HG02852 (cell line): ENCODE results near the gene NUP107.

Source experiments
- ATAC-seq: cut with Tn5 transposase; IDR thresholded peaks from one replicate; pipeline ENCODE4 v1.9.1; 2021; ENCODE audit warnings: mild to moderate bottlenecking, moderate library complexity; ENCODE audit not compliant: unreplicated experiment

NUP107 gene

DNA sequence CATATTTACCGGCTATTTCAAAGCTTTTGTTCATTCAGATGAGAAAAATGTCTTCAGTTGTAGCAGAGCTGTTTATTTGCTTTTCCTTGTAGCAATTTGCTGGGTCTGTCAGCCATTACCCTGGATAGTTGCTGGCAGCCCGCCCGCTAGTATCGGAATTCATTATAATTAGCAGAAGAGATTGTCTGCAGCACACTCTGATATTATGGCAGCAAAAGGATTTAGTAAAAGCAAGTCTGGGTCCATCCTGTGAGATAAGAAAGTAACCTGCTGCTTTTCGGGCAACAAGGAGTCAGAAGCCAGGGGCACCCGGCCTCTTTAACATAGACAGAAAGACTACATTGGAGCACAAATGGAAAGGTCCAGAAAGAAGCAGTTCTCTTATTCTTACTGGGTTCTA is 53.1 kb downstream of the NUP107 start:
- ATAC-seq = no peak

DNA sequence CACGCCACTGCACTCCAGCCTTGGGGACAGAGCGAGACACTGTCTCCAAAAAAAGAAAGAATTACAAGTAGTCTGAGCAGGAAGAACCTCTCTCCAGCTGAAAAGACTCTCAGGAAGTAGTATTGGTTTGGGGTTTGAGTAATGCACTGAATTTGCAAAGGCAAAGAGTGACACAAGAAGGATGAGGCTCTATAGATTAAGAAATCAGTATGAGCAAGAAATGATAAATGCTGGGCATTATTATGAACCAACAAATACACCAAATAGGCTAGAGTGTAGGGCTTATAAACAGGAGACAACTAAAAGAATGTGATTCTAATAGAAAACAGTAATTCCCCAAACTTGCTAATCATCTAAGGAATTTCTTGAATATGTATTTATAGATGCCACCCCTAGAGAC is 56.6 kb downstream of the NUP107 start:
- no peak for ATAC-seq

- no peak for ATAC-seq
Observed at GRCh38 chr12:68745376-68745903, 58.7 kb downstream of the NUP107 start.

DNA sequence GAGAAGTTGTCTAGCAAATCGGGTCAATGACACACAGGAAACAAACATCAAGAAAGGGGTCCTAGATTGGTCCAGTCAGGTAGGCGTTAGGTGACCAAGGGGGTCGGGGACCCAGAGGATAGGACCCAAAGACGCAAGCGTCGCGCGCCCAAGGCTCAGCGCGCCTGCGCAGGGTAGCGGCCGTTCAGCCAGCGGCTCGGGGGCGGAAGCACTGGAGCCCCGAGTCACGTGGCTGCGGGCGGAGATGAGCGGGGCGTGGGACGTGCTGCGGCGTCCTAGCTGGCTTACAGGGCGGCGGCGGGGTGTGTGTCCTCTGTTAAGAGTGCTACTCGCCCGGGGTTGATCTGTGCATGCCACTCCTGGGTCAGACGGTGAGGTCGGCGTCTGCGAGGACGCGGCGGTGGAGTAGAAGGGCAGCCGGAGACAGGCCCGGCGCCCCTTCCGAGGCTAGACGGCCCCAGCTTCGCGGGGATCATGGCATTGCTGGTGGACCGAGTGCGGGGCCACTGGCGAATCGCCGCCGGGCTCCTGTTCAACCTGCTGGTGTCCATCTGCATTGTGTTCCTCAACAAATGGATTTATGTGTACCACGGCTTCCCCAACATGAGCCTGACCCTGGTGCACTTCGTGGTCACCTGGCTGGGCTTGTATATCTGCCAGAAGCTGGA is 59.3 kb downstream of the NUP107 start, which contains the start of gene SLC35E3:
TSS of gene SLC35E3 (plus strand) at position 273 of the 668 bp plus-strand sequence. CDS start at position 475, 202 bp downstream.
- peak; percentile 96 for ATAC-seq

DNA sequence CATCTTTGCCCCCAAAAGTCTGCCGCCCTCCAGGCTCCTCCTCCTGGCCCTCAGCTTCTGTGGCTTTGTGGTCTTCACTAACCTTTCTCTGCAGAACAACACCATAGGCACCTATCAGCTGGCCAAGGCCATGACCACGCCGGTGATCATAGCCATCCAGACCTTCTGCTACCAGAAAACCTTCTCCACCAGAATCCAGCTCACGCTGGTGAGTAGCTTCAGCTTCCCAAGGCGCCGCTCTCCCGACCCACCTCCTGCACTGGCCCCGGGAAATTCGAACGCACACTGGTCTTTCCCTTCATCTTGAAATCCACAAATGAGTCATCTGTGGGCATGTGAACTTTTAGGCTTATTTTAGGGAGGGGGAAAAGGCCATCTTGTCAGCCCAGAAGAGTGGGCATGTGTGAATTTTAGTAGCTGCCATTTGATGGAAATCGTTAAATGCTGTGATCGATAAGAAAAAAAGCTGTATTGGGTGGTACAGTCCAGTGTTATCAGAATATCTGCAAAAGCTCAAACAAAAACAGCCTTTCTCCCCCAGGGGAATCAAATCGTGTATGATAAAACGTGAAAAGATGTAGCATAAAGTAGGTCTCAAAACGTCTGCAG is 59.9 kb downstream of the NUP107 start:
- ATAC-seq = peak; percentile 38

- ATAC-seq = no peak
Observed at GRCh38 chr12:68749443-68749842, 62.7 kb downstream of the NUP107 start.

DNA sequence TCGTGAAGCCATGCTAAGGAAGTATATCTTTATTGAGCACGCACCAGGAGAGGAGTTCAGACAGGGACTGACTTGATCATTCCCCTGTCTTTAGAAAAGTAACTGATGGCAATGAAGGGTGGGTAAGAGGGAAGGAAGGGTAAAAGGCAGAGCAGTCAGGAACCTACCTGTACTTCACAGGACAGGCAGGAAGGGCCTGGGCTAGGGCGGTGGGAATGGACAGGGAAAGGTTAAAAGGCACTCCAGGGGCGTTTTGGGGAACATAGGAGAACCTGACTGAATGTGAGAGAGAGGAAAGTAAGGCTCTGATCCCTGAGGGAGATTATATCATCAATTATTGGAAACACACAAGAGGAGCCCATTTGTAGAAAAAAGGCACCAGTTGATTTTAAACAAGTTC is 63.1 kb downstream of the NUP107 start:
- no peak for ATAC-seq

DNA sequence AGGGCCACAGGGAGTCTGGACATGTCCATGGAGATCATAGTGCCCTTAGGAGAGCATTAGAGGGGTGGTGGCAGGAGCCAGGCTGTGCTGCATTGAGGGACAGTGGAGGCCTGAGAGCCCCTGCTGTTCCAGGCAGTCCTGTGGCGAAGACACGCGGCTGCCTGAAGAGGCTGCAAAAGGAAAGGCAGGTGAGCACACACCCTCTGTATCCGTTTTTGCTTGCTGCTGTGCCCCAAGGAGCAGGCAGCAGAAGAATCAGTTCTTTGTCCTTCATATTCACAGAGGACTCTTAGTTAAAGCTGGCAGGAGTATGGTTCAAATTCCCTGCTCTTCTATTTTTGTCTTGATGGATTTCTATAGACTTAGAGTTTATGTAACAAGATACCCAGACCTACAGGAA is 63.7 kb downstream of the NUP107 start:
- ATAC-seq = no peak

DNA sequence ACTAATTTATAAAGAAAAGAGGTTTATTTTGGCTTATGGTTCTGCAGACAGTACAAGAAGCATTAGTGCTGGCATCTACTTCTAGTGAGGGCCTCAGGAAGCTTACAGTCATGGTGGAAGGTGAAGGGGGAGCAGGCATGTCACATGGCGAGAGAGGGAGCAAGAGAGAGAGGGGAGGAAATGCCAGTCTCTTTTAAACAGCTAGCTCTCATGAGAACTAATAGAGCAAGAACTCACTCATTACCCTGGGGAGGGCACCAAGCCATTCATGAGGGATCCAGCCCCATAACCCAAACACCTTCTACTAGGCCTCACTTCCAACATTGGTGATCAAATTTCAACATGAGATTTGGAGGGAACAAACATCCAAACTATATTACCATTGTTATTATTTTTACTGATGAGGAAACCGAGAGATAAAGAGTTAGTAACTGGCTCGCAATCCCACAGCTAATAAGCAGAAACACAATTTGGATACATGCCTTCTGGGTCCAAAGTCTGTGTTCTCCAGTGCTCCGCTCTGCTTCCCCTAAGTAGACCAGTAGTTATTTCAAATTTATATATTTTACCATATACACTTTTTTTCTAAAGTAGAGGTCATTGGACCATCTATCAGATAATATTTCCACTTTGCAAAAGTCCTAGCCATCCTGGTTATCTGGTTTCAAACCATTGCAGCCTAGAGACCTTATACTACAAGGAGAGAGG is 68.9 kb downstream of the NUP107 start:
- no peak for ATAC-seq

DNA sequence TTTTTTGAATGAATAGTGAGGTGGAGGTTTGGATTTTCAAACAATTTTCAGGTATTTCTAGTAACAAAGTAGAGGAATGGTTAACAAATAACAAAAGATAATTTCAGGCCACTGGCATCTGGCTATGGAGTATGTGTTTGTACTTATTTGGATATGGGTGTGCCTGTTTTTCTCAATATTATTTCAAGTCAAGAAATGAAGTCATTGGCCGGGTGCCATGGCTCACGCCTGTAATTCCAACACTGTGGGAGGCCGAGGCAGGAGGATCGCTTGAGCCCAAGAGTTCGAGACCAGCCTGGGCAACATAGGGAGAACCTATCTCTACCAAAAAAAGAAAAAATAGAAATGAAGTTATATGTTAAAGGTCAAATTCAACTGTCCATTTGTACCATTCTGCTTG is 73.1 kb downstream of the NUP107 start:
- no peak for ATAC-seq

DNA sequence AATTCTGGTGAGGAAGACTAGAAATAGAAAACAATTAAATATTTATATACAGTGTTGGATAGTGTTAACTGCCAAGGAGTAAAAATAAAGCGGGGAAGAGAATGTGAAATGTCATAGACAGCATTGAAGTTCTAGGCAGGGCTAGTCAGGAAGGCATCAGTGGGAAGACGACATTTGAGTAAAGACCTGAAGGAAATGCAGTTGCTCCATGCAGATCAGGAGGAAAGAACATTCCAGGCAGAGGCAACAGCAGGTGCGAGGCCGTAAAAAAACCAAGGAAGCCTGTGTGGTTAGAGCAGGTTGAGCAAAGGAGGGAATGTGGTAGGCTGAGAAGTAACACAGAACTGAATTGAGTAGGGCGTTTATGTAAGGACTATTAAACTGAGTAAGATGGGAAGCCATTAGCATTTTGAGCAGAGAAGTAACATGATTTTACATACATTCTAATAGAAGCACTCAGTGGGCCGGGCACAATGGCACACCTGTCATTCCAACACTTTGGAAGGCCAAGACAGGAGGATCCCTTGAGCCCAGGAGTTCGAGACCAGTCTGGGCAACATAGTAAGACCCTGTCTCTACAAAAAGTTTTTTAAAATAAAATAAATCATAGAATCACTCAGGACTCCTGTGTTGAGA is 74.1 kb downstream of the NUP107 start:
- no peak for ATAC-seq

- no peak for ATAC-seq
Observed at GRCh38 chr12:68761442-68761812, 74.6 kb downstream of the NUP107 start.

DNA sequence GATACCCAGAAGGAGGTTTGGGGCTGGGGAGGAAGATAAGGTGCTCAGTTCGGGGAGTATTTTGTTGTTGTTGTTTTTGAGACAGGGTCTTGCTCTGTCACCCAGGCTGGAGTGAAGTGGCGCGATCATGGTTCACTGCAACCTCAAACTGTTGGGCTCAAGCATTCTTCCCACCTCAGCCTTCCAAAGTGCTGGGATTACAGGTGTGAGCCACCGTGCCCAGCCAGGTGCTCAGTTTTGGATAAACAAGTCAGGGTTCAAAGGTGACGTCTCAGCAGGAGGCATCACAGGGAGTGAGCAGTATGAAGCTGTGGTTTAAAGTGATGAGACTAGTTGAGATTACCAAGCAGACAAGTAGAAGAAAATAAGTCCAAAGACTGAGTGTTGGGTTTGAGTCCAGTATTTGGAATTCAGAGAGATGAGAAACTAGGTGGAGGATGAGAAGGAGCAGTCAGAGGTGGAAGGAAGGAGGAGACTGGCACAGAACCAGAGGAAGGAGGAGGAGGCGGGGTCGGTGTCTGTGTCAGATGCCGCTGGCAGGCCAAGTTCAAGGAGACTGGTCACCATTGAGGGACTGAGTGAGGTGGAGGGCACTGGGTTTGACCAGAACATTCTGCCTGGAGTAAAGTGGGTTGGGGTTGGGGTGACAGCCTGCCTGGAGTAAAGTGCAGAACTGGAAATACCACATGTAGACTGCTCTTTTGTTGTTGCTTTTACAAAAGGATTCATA is 75.3 kb downstream of the NUP107 start:
- no peak for ATAC-seq

DNA sequence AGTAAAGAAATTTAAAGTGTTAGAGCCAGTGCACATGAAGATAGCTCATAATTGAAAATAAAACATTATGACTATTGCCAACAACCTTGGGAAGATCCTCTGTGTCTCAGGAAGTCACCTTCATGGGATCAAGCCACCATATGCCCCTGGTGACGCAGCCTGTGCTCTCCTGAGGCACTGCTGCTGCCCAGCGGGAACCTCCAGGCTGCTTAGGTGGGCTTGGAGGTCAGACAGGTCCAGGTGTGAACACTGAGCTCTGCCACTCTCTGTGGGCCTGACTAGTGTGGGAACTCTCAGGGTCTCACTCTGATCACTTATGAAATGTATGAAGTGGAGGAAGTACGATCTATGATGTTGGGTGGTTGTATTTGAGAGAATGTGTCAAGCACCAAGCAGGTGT is 75.9 kb downstream of the NUP107 start:
- ATAC-seq = no peak

DNA sequence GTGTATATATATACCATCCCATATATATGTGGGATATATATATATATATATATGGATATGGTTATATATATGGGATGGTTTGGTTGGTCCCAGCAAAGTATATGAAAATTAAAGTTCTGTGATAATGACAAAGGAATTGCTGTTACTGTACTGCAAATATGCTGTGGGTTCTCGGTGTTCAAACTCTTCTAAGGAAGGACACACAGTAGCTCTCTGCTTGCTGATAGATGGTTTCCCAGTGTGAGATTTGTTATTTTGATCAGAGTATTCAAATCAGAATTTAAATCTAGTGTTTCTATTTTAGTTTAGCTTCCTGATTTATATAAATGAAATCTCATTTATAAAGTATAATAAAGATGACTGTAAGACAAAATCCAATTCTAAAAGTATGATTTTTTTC is 78.9 kb downstream of the NUP107 start:
- no peak for ATAC-seq

GRCh38 chr12:68766646-68767045 is 79.9 kb downstream of the NUP107 start:
- no peak for ATAC-seq

DNA sequence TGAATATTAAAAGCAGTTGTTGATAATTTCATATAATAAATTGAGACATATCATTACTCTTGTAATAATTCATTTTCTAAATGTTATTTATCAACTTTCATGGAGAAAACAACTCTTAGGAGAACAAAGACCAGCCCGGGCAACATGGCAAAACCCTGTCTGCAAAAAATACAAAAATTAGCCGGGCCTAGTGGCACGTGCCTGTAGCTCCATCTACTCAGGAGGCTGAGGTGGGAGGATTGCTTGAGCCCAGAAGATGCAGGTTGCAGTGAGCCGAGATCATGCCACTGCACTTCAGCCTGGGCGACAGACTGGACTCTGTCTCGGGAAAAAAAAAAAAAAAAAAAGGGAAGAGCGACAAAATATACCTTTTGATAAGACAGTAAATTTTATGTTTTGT is 80.4 kb downstream of the NUP107 start:
- ATAC-seq = no peak

- no peak for ATAC-seq
Observed at GRCh38 chr12:68768431-68768939, 81.7 kb downstream of the NUP107 start.

DNA sequence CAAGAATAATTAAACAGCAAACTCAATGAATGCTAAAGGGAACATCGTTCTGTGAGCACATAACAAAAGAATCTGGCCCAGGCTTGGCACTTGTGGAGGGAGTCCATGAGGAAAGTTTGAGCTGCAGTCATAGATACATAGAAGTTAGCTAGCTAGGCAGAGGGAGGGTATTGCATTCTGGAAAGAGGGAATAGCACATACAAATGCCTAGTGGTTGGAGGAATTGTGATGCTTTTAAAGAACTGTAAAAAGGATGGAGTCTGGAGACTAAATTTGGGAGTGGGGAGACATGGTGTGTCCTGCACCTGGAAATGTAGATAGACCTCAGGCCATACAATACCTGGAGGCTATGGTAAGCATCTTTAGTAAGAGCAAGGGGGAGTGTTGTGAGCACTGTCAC is 83.2 kb downstream of the NUP107 start:
- no peak for ATAC-seq

- no peak for ATAC-seq
Observed at GRCh38 chr12:68771223-68771925, 84.6 kb downstream of the NUP107 start.
